Ovary (tissue), 3 donors: ENCODE measurements around the gene PEAK1.

Experiments
- EP300 ChIP-seq: sonication (generic); formaldehyde crosslinking; IDR thresholded peaks from one replicate; pipeline ENCODE4 v1.6.1; 2017; ENCODE audit warnings: antibody characterized with exemption
- POLR2A ChIP-seq: fragments of 450-650 bp; IDR thresholded peaks from one replicate; pipeline ENCODE4 v1.6.1; 2017; ENCODE audit warnings: antibody characterized with exemption, mild to moderate bottlenecking, moderate library complexity
- TF ChIP-seq, protein P1 (sequence below), 3 donors: fragments of 450-650 bp in 2 of 3; fragments of 200-600 bp in 1 of 3; IDR thresholded peaks; one replicate each; pipeline versions ENCODE4 v1.5.1 to v1.8.0; 2016 to 2022; ENCODE audit warnings: antibody characterized with exemption in 3 of 3, mild to moderate bottlenecking in 1 of 3
- donor health status: DM: no; HTN: no; CAD: no.

DNA sequence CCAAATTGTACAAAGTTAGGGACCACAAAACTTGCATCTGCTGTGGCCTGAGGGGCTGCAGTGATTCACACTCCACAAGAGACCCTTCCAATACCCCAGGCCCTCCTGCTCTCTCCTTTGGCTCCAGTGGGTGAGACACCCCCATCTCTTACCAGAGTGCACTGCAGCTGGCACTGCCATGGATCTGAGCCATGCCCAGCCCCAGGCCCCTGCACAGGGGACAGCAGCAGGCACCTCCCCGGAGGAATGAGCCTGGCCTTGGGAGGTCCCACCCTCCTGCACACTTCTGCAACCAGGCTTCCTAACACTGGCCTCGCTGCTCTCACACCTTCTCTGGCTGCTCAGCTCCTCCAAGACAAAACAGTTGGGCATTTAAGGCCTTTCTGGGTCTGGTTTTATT is 332.7 kb downstream of the PEAK1 start:
- TF ChIP-seq, protein P1, sequence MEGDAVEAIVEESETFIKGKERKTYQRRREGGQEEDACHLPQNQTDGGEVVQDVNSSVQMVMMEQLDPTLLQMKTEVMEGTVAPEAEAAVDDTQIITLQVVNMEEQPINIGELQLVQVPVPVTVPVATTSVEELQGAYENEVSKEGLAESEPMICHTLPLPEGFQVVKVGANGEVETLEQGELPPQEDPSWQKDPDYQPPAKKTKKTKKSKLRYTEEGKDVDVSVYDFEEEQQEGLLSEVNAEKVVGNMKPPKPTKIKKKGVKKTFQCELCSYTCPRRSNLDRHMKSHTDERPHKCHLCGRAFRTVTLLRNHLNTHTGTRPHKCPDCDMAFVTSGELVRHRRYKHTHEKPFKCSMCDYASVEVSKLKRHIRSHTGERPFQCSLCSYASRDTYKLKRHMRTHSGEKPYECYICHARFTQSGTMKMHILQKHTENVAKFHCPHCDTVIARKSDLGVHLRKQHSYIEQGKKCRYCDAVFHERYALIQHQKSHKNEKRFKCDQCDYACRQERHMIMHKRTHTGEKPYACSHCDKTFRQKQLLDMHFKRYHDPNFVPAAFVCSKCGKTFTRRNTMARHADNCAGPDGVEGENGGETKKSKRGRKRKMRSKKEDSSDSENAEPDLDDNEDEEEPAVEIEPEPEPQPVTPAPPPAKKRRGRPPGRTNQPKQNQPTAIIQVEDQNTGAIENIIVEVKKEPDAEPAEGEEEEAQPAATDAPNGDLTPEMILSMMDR (IDR thresholded peaks at IDR 0.05): no peak
- TF ChIP-seq POLR2A (no peak), EP300 (no peak)
